IMR-90 (cell line): ENCODE measurements around the gene AZU1. TPM values are rescaled to one million over a fixed set of nuclear protein-coding genes. Genes with fewer than 3 reads are reported as not detected.

ENCODE experiments used
- ATAC-seq: fragments of 200-7000 bp; cut with Tn5 transposase; 2 replicates; pipeline ENCODE4 v1.9.1; 2020; ENCODE audit warnings: low read depth, mild to moderate bottlenecking, moderate library complexity
- BruUV-seq: library from RNA; stranded (reverse); fragments of 400-500 nt; replicated peaks from 2 replicates; lab custom pipeline; 2021; lab: Mats Ljungman, UMichigan
- CTCF ChIA-PET: fragments of 300-600 bp; formaldehyde crosslinking; extraction: SDS; loops from one replicate; lab custom pipeline; 2021; ENCODE audit warnings: antibody characterized with exemption; lab: Yijun Ruan, JAX
- POLR2A ChIA-PET: fragments of 300-600 bp; sonication (Branson Sonifier 250); formaldehyde crosslinking; loops from one replicate; lab custom pipeline; 2022; ENCODE audit warnings: antibody characterized with exemption; ENCODE audit not compliant: unreplicated experiment; lab: Charles Lee
- DNase-seq: peaks from one replicate; pipeline ENCODE4 v3.0.0; 2013
- H2AFZ ChIP-seq: replicated peaks from 2 replicates; pipeline ENCODE3; 2013; ENCODE audit warnings: low read length, mild to moderate bottlenecking; ENCODE audit not compliant: poor library complexity
- H2AK5ac ChIP-seq: 2 replicates; pipeline ENCODE4 v1.6.1; 2013; ENCODE audit warnings: low read depth, low read length, inconsistent platforms
- H2AK9ac ChIP-seq: replicated peaks from 2 replicates; pipeline ENCODE3; 2013; ENCODE audit warnings: mild to moderate bottlenecking, low read depth, low read length, moderate library complexity; ENCODE audit not compliant: poor library complexity
- H2BK120ac ChIP-seq: 2 replicates; pipeline ENCODE4 v1.6.1; 2013; ENCODE audit warnings: low read depth, low read length, inconsistent platforms
- H2BK15ac ChIP-seq: 3 replicates; pipeline ENCODE4 v1.6.1; 2013; ENCODE audit warnings: low read depth, low read length, inconsistent platforms
- H2BK20ac ChIP-seq: 2 replicates; pipeline ENCODE4 v1.6.1; 2013; ENCODE audit warnings: low read depth, mild to moderate bottlenecking, inconsistent platforms, low read length, moderate library complexity
- H2BK5ac ChIP-seq: 2 replicates; pipeline ENCODE4 v1.6.1; 2013; ENCODE audit warnings: mild to moderate bottlenecking, low read depth, low read length, inconsistent platforms; ENCODE audit not compliant: poor library complexity, severe bottlenecking
- H3K14ac ChIP-seq: replicated peaks from 2 replicates; pipeline ENCODE4 v1.6.1; 2013; ENCODE audit warnings: low read depth, low read length, inconsistent platforms
- H3K18ac ChIP-seq: 2 replicates; pipeline ENCODE4 v1.6.1; 2013; ENCODE audit warnings: low read depth, low read length, control low read depth
- H3K23ac ChIP-seq: 2 replicates; pipeline ENCODE4 v1.6.1; 2013; ENCODE audit warnings: low read depth, low read length, inconsistent platforms
- H3K27ac ChIP-seq: 2 replicates; pipeline ENCODE4 v1.5.1; 2013; ENCODE audit warnings: mild to moderate bottlenecking, control low read depth, low read length; ENCODE audit not compliant: insufficient read depth
- H3K27me3 ChIP-seq: 2 replicates; pipeline ENCODE4 v1.6.1; 2013; ENCODE audit warnings: low read length; ENCODE audit not compliant: control insufficient read depth, insufficient read depth
- H3K36me3 ChIP-seq: 2 replicates; pipeline ENCODE4 v1.6.1; 2013; ENCODE audit warnings: low read length, mixed read lengths; ENCODE audit not compliant: control insufficient read depth, insufficient read depth
- H3K4ac ChIP-seq: 2 replicates; pipeline ENCODE4 v1.6.1; 2013; ENCODE audit warnings: low read depth, low read length, inconsistent platforms
- H3K4me1 ChIP-seq: 2 replicates; pipeline ENCODE4 v1.6.1; 2013; ENCODE audit warnings: low read length, mixed read lengths; ENCODE audit not compliant: control insufficient read depth, insufficient read depth
- H3K4me2 ChIP-seq: 2 replicates; pipeline ENCODE4 v1.6.1; 2013; ENCODE audit warnings: low read depth, mild to moderate bottlenecking, control low read depth, low read length, moderate library complexity
- H3K4me3 ChIP-seq: 2 replicates; pipeline ENCODE4 v1.5.1; 2013; ENCODE audit warnings: low read depth, mild to moderate bottlenecking, control low read depth, low read length, moderate library complexity; ENCODE audit not compliant: insufficient read depth
- H3K56ac ChIP-seq: 2 replicates; pipeline ENCODE4 v1.6.1; 2013; ENCODE audit warnings: low read length, inconsistent platforms; ENCODE audit not compliant: insufficient read depth; ENCODE audit errors: extremely low read depth
- H3K79me1 ChIP-seq, 2 experiments: 2 replicates each; pipeline ENCODE4 v1.6.1; 2013; ENCODE audit warnings: low read length in 2 of 2, inconsistent platforms in 1 of 2, low read depth in 1 of 2
- H3K9ac ChIP-seq: 2 replicates; pipeline ENCODE4 v1.6.1; 2013; ENCODE audit warnings: low read depth, low read length, control low read depth
- H3K9me1 ChIP-seq: 2 replicates; pipeline ENCODE4 v1.6.1; 2013; ENCODE audit warnings: low read length, inconsistent platforms; ENCODE audit not compliant: insufficient read depth
- H3K9me3 ChIP-seq: 2 replicates; pipeline ENCODE4 v1.6.1; 2013; ENCODE audit warnings: low read length; ENCODE audit not compliant: control insufficient read depth, insufficient read depth
- H4K20me1 ChIP-seq: 2 replicates; pipeline ENCODE4 v1.6.1; 2013; ENCODE audit warnings: low read length, inconsistent platforms; ENCODE audit not compliant: insufficient read depth
- H4K5ac ChIP-seq: 2 replicates; pipeline ENCODE4 v1.6.1; 2013; ENCODE audit warnings: mild to moderate bottlenecking, low read depth, low read length, control low read depth
- H4K8ac ChIP-seq, 2 experiments: 2 replicates each; pipeline ENCODE4 v1.6.1; 2013; ENCODE audit warnings: low read depth in 2 of 2, low read length in 2 of 2, control low read depth in 1 of 2, inconsistent platforms in 1 of 2
- H4K91ac ChIP-seq: 2 replicates; pipeline ENCODE4 v1.6.1; 2013; ENCODE audit warnings: low read depth, low read length, inconsistent platforms; ENCODE audit not compliant: insufficient read depth
- CEBPB ChIP-seq: IDR thresholded peaks from 2 replicates; pipeline ENCODE4 v1.6.1; 2012; ENCODE audit warnings: low read depth, low read length, improper control_type of control experiment
- CHD1 ChIP-seq: IDR thresholded peaks from 2 replicates; pipeline ENCODE4 v1.6.1; 2012; ENCODE audit warnings: low read depth, low read length, improper control_type of control experiment
- MAFK ChIP-seq: IDR thresholded peaks from 2 replicates; pipeline ENCODE4 v1.6.1; 2012; ENCODE audit warnings: low read depth, low read length, improper control_type of control experiment
- SMC3 ChIP-seq: fragments of 150-350 bp; IDR thresholded peaks from 2 replicates; pipeline ENCODE4 v1.6.1; 2016; ENCODE audit warnings: low read depth, mild to moderate bottlenecking, antibody characterized with exemption, low read length, moderate library complexity
- USF2 ChIP-seq: fragments of 150-350 bp; IDR thresholded peaks from 2 replicates; pipeline ENCODE4 v1.6.1; 2017; ENCODE audit warnings: mild to moderate bottlenecking, antibody characterized with exemption, low read length, low read depth
- WGBS, 2 experiments: methylation state at CpG; one replicate each; pipeline versions ENCODE4 v1.1.5 to v1.1.7; 2013; ENCODE audit warnings: missing lambda C conversion rate in 2 of 2; ENCODE audit not compliant: insufficient read length in 1 of 2; ENCODE audit errors: extremely low coverage in 2 of 2; 5-methylcytosine and 5-hydroxymethylcytosine counted together
- dilution Hi-C: fragments of 300-500 bp; cut with HindIII; formaldehyde crosslinking; loops from one replicate; pipeline ENCODE4 v1.14.3; 2018; ENCODE audit warnings: low sequenced_read_pairs; ENCODE audit not compliant: unreplicated experiment
- in situ Hi-C: fragments of 300-500 bp; cut with MboI; formaldehyde crosslinking; loops from 3 replicates; pipeline ENCODE4 v1.14.3; 2019; ENCODE audit warnings: low sequenced_read_pairs, inconsistent platforms, mixed read lengths
- intact Hi-C: fragments of 100-400 bp; cut with micrococcal nuclease; formaldehyde crosslinking; loops from 2 replicates; pipeline ENCODE4 v1.10.0; 2022
- polyA plus RNA-seq, 3 experiments: library from polyadenylated mRNA; depleted of rRNA; stranded (reverse); fragments of >200 nt; gene quantifications; 2 replicates each; pipeline ENCODE4 v1.2.3, GENCODE V29; 2012; ENCODE audit warnings: low replicate concordance in 1 of 3
- total RNA-seq: library from RNA; depleted of rRNA; stranded (reverse); fragments of >200 nt; gene quantifications from 2 replicates; pipeline ENCODE4 v1.2.3, GENCODE V29; 2012

The AZU1 gene
- total and polyA plus RNA-seq, 2 of the 4 experiments (the other 2 are of a cell fraction), result 0.12 TPM; not detected in 1

GRCh38 chr19:858284-858683 is 30.6 kb downstream of the AZU1 start:
- H3K56ac ChIP-seq, result no peak overlapping the region
- dilution Hi-C loops, result no loop called here
- no peak for TF ChIP-seq SMC3
- TF ChIP-seq MAFK, result no peak
- TF ChIP-seq CEBPB, result no peak
- TF ChIP-seq CHD1, result no peak
- no peak for TF ChIP-seq USF2
- H3K27ac ChIP-seq, result no peak overlapping the region
- no peaks in the 10 kb centered on the region for H3K9me1 ChIP-seq
- H3K4me3 ChIP-seq, result no peak overlapping the region
- no peak overlapping the region for H2AK9ac ChIP-seq
- H2BK15ac ChIP-seq, result no peak overlapping the region
- no peak overlapping the region for H2BK120ac ChIP-seq
- peaks cover 3% of the 10 kb centered on the region; the same call in 1 of the 2 replicates for H3K4me1 ChIP-seq
- peaks cover 2% of the 10 kb centered on the region; the same call in 1 of the 2 replicates for H3K27me3 ChIP-seq
- H3K36me3 ChIP-seq, result no peaks in the 10 kb centered on the region
- no peak overlapping the region for H4K91ac ChIP-seq
- H3K18ac ChIP-seq, result no peak overlapping the region
- no peak overlapping the region for H2AFZ ChIP-seq
- intact Hi-C loops, result loop anchor here (5.0 kb wide), 1 partner anchor 86 kb away; no protein-coding TSS in a partner anchor
- BruUV-seq, result no TSS peak
- H3K4me2 ChIP-seq, result no peak overlapping the region
- no peak overlapping the region for H2BK5ac ChIP-seq
- H3K9ac ChIP-seq, result no peak overlapping the region
- no peak for DNase-seq
- H4K20me1 ChIP-seq, result no peaks in the 10 kb centered on the region; the same call in 1 of the 2 replicates
- POLR2A ChIA-PET, result no interaction called here
- H4K5ac ChIP-seq, result no peak overlapping the region; the same call in 1 of the 2 replicates
- no peak overlapping the region for H2BK20ac ChIP-seq
- no peak overlapping the region for H3K14ac ChIP-seq
- H3K9me3 ChIP-seq, result no peaks in the 10 kb centered on the region
- 100% methylated on average over 1 of the region's 9 CpGs; no CpG with 5 or more reads in 1 of the 2 experiments for WGBS, 2 experiments
- H3K79me1 ChIP-seq, result no peaks in the 10 kb centered on the region
- in situ Hi-C loops, result loop anchor here (5.0 kb wide), 1 partner anchor 139 kb away; no protein-coding TSS in a partner anchor
- H3K4ac ChIP-seq, result no peak overlapping the region
- no peak overlapping the region for H4K8ac ChIP-seq
- no peak overlapping the region for H2AK5ac ChIP-seq
- no peak overlapping the region for H3K23ac ChIP-seq
- no peak for ATAC-seq
- CTCF ChIA-PET, result no interaction called here
